Mucosa of rectum (tissue), 2 donors: ENCODE measurements around the gene TNIK.

Source experiments
- H3K27ac ChIP-seq, 2 donors: one replicate each; pipeline ENCODE4 v1.7.0; 2013; ENCODE audit warnings: inconsistent platforms in 2 of 2, low read depth in 2 of 2, low read length in 2 of 2
- H3K27me3 ChIP-seq, 2 donors: one replicate each; pipeline ENCODE4 v1.7.0; 2013; ENCODE audit warnings: low read length in 2 of 2; ENCODE audit not compliant: control insufficient read depth in 2 of 2, insufficient read depth in 2 of 2
- H3K36me3 ChIP-seq, 2 donors: one replicate each; pipeline ENCODE4 v1.7.0; 2013; ENCODE audit warnings: low read length in 2 of 2; ENCODE audit not compliant: control insufficient read depth in 2 of 2, insufficient read depth in 2 of 2
- H3K4me1 ChIP-seq, 2 donors: one replicate each; pipeline ENCODE4 v1.7.0; 2013; ENCODE audit warnings: low read length in 2 of 2, mild to moderate bottlenecking in 1 of 2; ENCODE audit not compliant: control insufficient read depth in 2 of 2, insufficient read depth in 2 of 2
- H3K4me3 ChIP-seq, 2 donors: one replicate each; pipeline ENCODE4 v1.7.0; 2013; ENCODE audit warnings: low read length in 2 of 2
- H3K9ac ChIP-seq, 2 donors: one replicate each; pipeline ENCODE4 v1.7.0; 2013; ENCODE audit warnings: low read length in 2 of 2, low read depth in 1 of 2, mild to moderate bottlenecking in 1 of 2
- H3K9me3 ChIP-seq, 2 donors: one replicate each; pipeline ENCODE4 v1.7.0; 2013; ENCODE audit warnings: low read length in 2 of 2; ENCODE audit not compliant: control insufficient read depth in 2 of 2
- donor health status: healthy.
- donor health status: Normal muscosa, but diverticular disease.

Gene TNIK

DNA sequence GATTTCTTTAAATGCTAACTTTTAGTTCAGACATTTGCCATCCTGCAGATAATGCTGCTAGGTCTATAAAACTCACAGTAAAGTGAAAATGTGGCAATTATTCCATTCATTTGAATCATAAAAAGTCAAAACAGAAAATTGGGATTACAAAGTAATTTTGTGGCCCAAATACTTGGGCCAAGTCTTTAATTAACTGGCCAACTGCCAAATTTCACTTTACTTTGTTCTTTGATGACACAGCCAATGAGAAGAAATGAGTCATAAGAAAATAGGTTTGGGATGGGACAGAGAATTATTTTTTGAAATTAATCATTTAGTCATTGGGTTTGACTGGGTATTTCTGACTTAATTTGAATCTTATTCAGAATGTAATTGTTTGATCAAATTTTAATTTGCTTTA is 343.8 kb downstream of the TNIK start:
- Histone ChIP-seq H3K9me3 (no peaks in the 10 kb centered on the region), H3K36me3 (peaks cover 0 to 13% of the 10 kb centered on the region in 2 donors), H3K4me3 (no peak overlapping the region), H3K4me1 (no peaks in the 10 kb centered on the region), H3K27ac (no peak overlapping the region), H3K27me3 (no peaks in the 10 kb centered on the region), H3K9ac (no peak overlapping the region)

- H3K36me3 ChIP-seq = peaks cover 0 to 10% of the 10 kb centered on the region in 2 donors
These were observed 344.5 kb downstream of the TNIK start for GRCh38 chr3:171115667-171116066.

GRCh38 chr3:171113716-171114115 is 346.5 kb downstream of the TNIK start:
- Histone ChIP-seq H3K4me3 (no peak overlapping the region), H3K36me3 (peaks cover 0 to 12% of the 10 kb centered on the region in 2 donors), H3K27me3 (no peaks in the 10 kb centered on the region)

More at GRCh38 chr3:171115667-171116066, 344.5 kb downstream of the TNIK start:
- H3K9me3 ChIP-seq = no peaks in the 10 kb centered on the region
- H3K4me1 ChIP-seq = no peaks in the 10 kb centered on the region
- no peak overlapping the region for H3K4me3 ChIP-seq
- no peak overlapping the region for H3K27ac ChIP-seq
- H3K9ac ChIP-seq = no peak overlapping the region
- H3K27me3 ChIP-seq = no peaks in the 10 kb centered on the region

GRCh38 chr3:171110715-171111114 is 349.5 kb downstream of the TNIK start:
- H3K9ac ChIP-seq = no peak overlapping the region
- H3K27me3 ChIP-seq = no peaks in the 10 kb centered on the region
- no peak overlapping the region for H3K27ac ChIP-seq
- H3K4me3 ChIP-seq = no peak overlapping the region
- peaks cover 6 to 12% of the 10 kb centered on the region in 2 donors for H3K36me3 ChIP-seq
- H3K9me3 ChIP-seq = no peaks in the 10 kb centered on the region
- no peaks in the 10 kb centered on the region for H3K4me1 ChIP-seq

More at GRCh38 chr3:171113716-171114115, 346.5 kb downstream of the TNIK start:
- Histone ChIP-seq H3K4me1 (no peaks in the 10 kb centered on the region), H3K27ac (no peak overlapping the region), H3K9ac (no peak overlapping the region), H3K9me3 (no peaks in the 10 kb centered on the region)

- Histone ChIP-seq H3K9ac (no peak overlapping the region), H3K27me3 (no peaks in the 10 kb centered on the region), H3K9me3 (no peaks in the 10 kb centered on the region), H3K4me1 (no peaks in the 10 kb centered on the region), H3K36me3 (peaks cover 6 to 7% of the 10 kb centered on the region in 2 donors), H3K4me3 (no peak overlapping the region), H3K27ac (no peak overlapping the region)
These were observed 352.1 kb downstream of the TNIK start for GRCh38 chr3:171108066-171108465.

DNA sequence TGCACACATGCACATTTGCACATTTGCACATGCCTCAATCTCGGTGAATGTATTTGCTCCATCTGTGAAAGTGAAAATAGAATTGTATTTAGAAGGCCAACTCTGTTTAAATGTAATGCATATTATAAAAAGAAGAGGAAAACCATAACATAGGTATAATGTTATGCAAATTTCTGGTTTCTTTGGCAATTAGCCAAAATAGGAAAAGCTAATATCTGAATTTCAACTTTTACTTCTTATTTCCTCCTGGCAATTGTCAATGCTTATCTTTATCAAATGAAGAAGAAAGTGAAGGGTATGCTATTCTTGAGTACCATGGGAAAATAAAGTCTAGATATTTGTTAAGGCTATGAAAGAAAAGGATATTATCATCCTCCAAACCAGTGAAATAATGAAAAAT is 357.0 kb downstream of the TNIK start:
- Histone ChIP-seq H3K27me3 (no peaks in the 10 kb centered on the region), H3K4me1 (no peaks in the 10 kb centered on the region), H3K9ac (no peak overlapping the region), H3K27ac (no peak overlapping the region), H3K4me3 (no peak overlapping the region), H3K36me3 (peaks cover 8 to 12% of the 10 kb centered on the region in 2 donors), H3K9me3 (no peaks in the 10 kb centered on the region)

- H3K4me3 ChIP-seq = no peak overlapping the region
- no peaks in the 10 kb centered on the region for H3K9me3 ChIP-seq
- H3K36me3 ChIP-seq = peaks cover 8 to 10% of the 10 kb centered on the region in 2 donors
- no peaks in the 10 kb centered on the region for H3K4me1 ChIP-seq
- H3K27me3 ChIP-seq = no peaks in the 10 kb centered on the region
- H3K9ac ChIP-seq = no peak overlapping the region
- no peak overlapping the region for H3K27ac ChIP-seq
These were observed 358.1 kb downstream of the TNIK start for GRCh38 chr3:171101982-171102641.

DNA sequence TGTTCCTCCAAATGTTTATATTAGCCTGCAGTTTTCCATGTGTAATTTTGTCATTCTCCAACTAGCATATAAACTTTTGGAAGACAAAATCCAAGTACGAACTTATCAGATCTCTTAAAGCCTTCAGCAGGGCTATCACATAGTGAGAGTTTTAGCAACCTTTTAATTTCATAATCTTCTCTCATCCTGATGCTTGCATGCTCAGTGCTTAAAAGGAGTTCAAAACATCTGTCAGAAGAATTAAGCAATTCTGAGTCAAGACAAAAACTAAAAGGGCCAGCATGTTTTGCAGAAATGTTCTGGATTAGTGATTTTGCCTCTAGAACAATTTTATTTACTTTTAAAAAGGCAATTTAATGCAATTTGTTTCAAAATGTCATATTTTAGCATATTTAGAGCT is 360.3 kb downstream of the TNIK start:
- Histone ChIP-seq H3K27me3 (no peaks in the 10 kb centered on the region), H3K9me3 (no peaks in the 10 kb centered on the region), H3K27ac (no peak overlapping the region), H3K4me3 (no peak overlapping the region), H3K36me3 (peaks cover 7 to 8% of the 10 kb centered on the region in 2 donors), H3K9ac (no peak overlapping the region), H3K4me1 (no peaks in the 10 kb centered on the region)

DNA sequence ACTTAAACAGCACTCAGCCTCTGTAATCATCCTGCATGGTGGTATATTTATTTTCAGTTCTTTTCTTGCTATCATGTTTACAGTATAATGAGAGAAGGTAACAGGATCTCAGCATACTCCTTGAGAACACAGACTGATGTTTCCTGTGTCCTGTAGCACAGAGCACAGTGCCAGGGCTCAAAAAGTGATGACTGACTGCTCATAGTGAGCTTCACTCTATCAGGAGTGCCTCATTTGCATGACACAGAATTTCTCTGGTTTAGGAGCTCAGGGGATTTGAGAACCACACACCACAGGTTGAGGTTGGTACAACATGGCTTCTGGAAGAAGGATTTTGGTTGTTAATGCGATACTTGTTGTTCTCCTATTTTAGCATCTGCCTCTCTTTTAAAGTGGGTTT is 365.1 kb downstream of the TNIK start:
- Histone ChIP-seq H3K4me3 (no peak overlapping the region), H3K36me3 (peaks cover 2 to 3% of the 10 kb centered on the region in 2 donors), H3K9me3 (no peaks in the 10 kb centered on the region), H3K4me1 (no peaks in the 10 kb centered on the region), H3K27ac (no peak overlapping the region), H3K27me3 (no peaks in the 10 kb centered on the region), H3K9ac (no peak overlapping the region)

- H3K27me3 ChIP-seq = no peaks in the 10 kb centered on the region
- no peaks in the 10 kb centered on the region for H3K4me1 ChIP-seq
- H3K9ac ChIP-seq = no peak overlapping the region
- no peaks in the 10 kb centered on the region for H3K9me3 ChIP-seq
- H3K27ac ChIP-seq = no peak overlapping the region
- no peak overlapping the region for H3K4me3 ChIP-seq
- peaks cover 1 to 2% of the 10 kb centered on the region in 2 donors for H3K36me3 ChIP-seq
These were observed 365.8 kb downstream of the TNIK start for GRCh38 chr3:171094411-171094810.
